ENCODE data around the gene PLAU.

GRCh38 chr10:73875139-73875475 is 35.8 kb upstream of the PLAU start:
- TF ChIP-seq CTCF (IDR thresholded peaks at IDR 0.05; ENCODE audit: extremely low read depth in 1 of 2, insufficient read depth in 1 of 2, low read depth in 1 of 2, low read length in 2 of 2) (no peak), MYC (IDR thresholded peaks at IDR 0.05; ENCODE audit: low read depth, low read length) (no peak)
